Chondrocyte (in vitro differentiated cells): ENCODE data around the gene KLK12. TPM values are rescaled to one million over a fixed set of nuclear protein-coding genes. Genes with fewer than 3 reads are reported as not detected.
"Not testable (repeated sequence)": the region's sequence is repeated elsewhere in the genome, so short reads cannot be mapped to it uniquely, and the experiment has no call there.

Experiments
- DNase-seq: peaks from one replicate; pipeline ENCODE4 v3.0.0; 2021; ENCODE audit warnings: mixed read lengths, low spot score
- H3K27ac Mint-ChIP-seq: one replicate; pipeline ENCODE4 v1.8.0; 2021; ENCODE audit warnings: mild to moderate bottlenecking, moderate library complexity, mixed read lengths; ENCODE audit not compliant: unreplicated experiment
- H3K27me3 Mint-ChIP-seq: 2 replicates; pipeline ENCODE4 v1.8.0; 2021; ENCODE audit warnings: low read depth, mixed read lengths
- H3K36me3 Mint-ChIP-seq: 2 replicates; pipeline ENCODE4 v1.8.0; 2021; ENCODE audit warnings: low read depth, mixed read lengths
- H3K4me1 Mint-ChIP-seq: 2 replicates; pipeline ENCODE4 v1.8.0; 2021; ENCODE audit warnings: low read depth, mild to moderate bottlenecking, mixed read lengths
- H3K4me3 Mint-ChIP-seq: one replicate; pipeline ENCODE4 v1.8.0; 2021; ENCODE audit warnings: mild to moderate bottlenecking, moderate library complexity, mixed read lengths; ENCODE audit not compliant: unreplicated experiment
- H3K9me3 Mint-ChIP-seq: 2 replicates; pipeline ENCODE4 v1.8.0; 2021; ENCODE audit warnings: low read depth, mixed read lengths
- CTCF ChIP-seq: fragments of 200-600 bp; sonication (generic); IDR thresholded peaks from 2 replicates; pipeline ENCODE4 v1.5.0; 2021; ENCODE audit warnings: antibody characterized with exemption, mild to moderate bottlenecking, moderate library complexity
- total RNA-seq: library from RNA; stranded (reverse); gene quantifications from 3 replicates; pipeline ENCODE4 v1.2.1, GENCODE V29; 2021

The KLK12 gene
- total RNA-seq, 1 donor from 2014 or later, result not detected

GRCh38 chr19:51000426-51000825 lies 34.4 kb downstream of the KLK12 start:
- H3K27me3 Mint-ChIP-seq, result peaks cover 16% of the 10 kb centered on the region
- no peak for DNase-seq
- TF ChIP-seq CTCF, result no peak
- H3K4me1 Mint-ChIP-seq, result no peaks in the 10 kb centered on the region
- H3K9me3 Mint-ChIP-seq, result no peaks in the 10 kb centered on the region
- no peak overlapping the region for H3K4me3 Mint-ChIP-seq
- H3K27ac Mint-ChIP-seq, result no peak overlapping the region
- H3K36me3 Mint-ChIP-seq, result no peaks in the 10 kb centered on the region

- no peak overlapping the region for H3K4me3 Mint-ChIP-seq
- no peak overlapping the region for H3K27ac Mint-ChIP-seq
- no peaks in the 10 kb centered on the region for H3K4me1 Mint-ChIP-seq
- H3K27me3 Mint-ChIP-seq, result peaks cover 11% of the 10 kb centered on the region
- DNase-seq, result no peak
- H3K36me3 Mint-ChIP-seq, result no peaks in the 10 kb centered on the region
- no peak for TF ChIP-seq CTCF
- no peaks in the 10 kb centered on the region for H3K9me3 Mint-ChIP-seq
These were observed 36.1 kb downstream of the KLK12 start for GRCh38 chr19:50998686-50999085.

- no peak overlapping the region for H3K4me3 Mint-ChIP-seq
- DNase-seq, result no peak
- no peak overlapping the region for H3K27ac Mint-ChIP-seq
- H3K9me3 Mint-ChIP-seq, result no peaks in the 10 kb centered on the region
- no peaks in the 10 kb centered on the region for H3K4me1 Mint-ChIP-seq
- TF ChIP-seq CTCF, result no peak
- H3K36me3 Mint-ChIP-seq, result no peaks in the 10 kb centered on the region
- H3K27me3 Mint-ChIP-seq, result peaks cover 9% of the 10 kb centered on the region
These were observed 36.7 kb downstream of the KLK12 start for GRCh38 chr19:50998061-50998460.

- Mint-ChIP-seq H3K27me3 (peaks cover 2% of the 10 kb centered on the region), H3K4me1 (no peaks in the 10 kb centered on the region), H3K36me3 (no peaks in the 10 kb centered on the region), H3K4me3 (no peak overlapping the region), H3K9me3 (no peaks in the 10 kb centered on the region), H3K27ac (no peak overlapping the region)
- DNase-seq, result no peak
- no peak for TF ChIP-seq CTCF
These were observed 40.7 kb downstream of the KLK12 start for GRCh38 chr19:50994129-50994528.

- no peak for TF ChIP-seq CTCF
- Mint-ChIP-seq H3K27me3 (peaks cover 2% of the 10 kb centered on the region), H3K27ac (no peak overlapping the region), H3K4me1 (no peaks in the 10 kb centered on the region), H3K4me3 (no peak overlapping the region), H3K9me3 (no peaks in the 10 kb centered on the region), H3K36me3 (no peaks in the 10 kb centered on the region)
- no peak for DNase-seq
These were observed 42.2 kb downstream of the KLK12 start for GRCh38 chr19:50992666-50993035.

GRCh38 chr19:50984416-50984815 lies 50.4 kb downstream of the KLK12 start:
- H3K27me3 Mint-ChIP-seq, H3K36me3 Mint-ChIP-seq, H3K4me3 Mint-ChIP-seq, H3K27ac Mint-ChIP-seq, H3K4me1 Mint-ChIP-seq, H3K9me3 Mint-ChIP-seq, DNase-seq: not testable (repeated sequence)
